IMR-90 (cell line): ENCODE data around the gene KCNK7. TPM values are rescaled to one million over a fixed set of nuclear protein-coding genes. Genes with fewer than 3 reads are reported as not detected.

ENCODE experiments used
- ATAC-seq: fragments of 200-7000 bp; cut with Tn5 transposase; 2 replicates; pipeline ENCODE4 v1.9.1; 2020; ENCODE audit warnings: low read depth, mild to moderate bottlenecking, moderate library complexity
- BruUV-seq: library from RNA; stranded (reverse); fragments of 400-500 nt; replicated peaks from 2 replicates; lab custom pipeline; 2021; lab: Mats Ljungman, UMichigan
- CTCF ChIA-PET: fragments of 300-600 bp; formaldehyde crosslinking; extraction: SDS; loops from one replicate; lab custom pipeline; 2021; ENCODE audit warnings: antibody characterized with exemption; lab: Yijun Ruan, JAX
- POLR2A ChIA-PET: fragments of 300-600 bp; sonication (Branson Sonifier 250); formaldehyde crosslinking; loops from one replicate; lab custom pipeline; 2022; ENCODE audit warnings: antibody characterized with exemption; ENCODE audit not compliant: unreplicated experiment; lab: Charles Lee
- DNase-seq: peaks from one replicate; pipeline ENCODE4 v3.0.0; 2013
- H2AFZ ChIP-seq: replicated peaks from 2 replicates; pipeline ENCODE3; 2013; ENCODE audit warnings: low read length, mild to moderate bottlenecking; ENCODE audit not compliant: poor library complexity
- H2AK5ac ChIP-seq: 2 replicates; pipeline ENCODE4 v1.6.1; 2013; ENCODE audit warnings: low read depth, low read length, inconsistent platforms
- H2AK9ac ChIP-seq: replicated peaks from 2 replicates; pipeline ENCODE3; 2013; ENCODE audit warnings: mild to moderate bottlenecking, low read depth, low read length, moderate library complexity; ENCODE audit not compliant: poor library complexity
- H2BK120ac ChIP-seq: 2 replicates; pipeline ENCODE4 v1.6.1; 2013; ENCODE audit warnings: low read depth, low read length, inconsistent platforms
- H2BK15ac ChIP-seq: 3 replicates; pipeline ENCODE4 v1.6.1; 2013; ENCODE audit warnings: low read depth, low read length, inconsistent platforms
- H2BK20ac ChIP-seq: 2 replicates; pipeline ENCODE4 v1.6.1; 2013; ENCODE audit warnings: low read depth, mild to moderate bottlenecking, inconsistent platforms, low read length, moderate library complexity
- H2BK5ac ChIP-seq: 2 replicates; pipeline ENCODE4 v1.6.1; 2013; ENCODE audit warnings: mild to moderate bottlenecking, low read depth, low read length, inconsistent platforms; ENCODE audit not compliant: poor library complexity, severe bottlenecking
- H3K14ac ChIP-seq: replicated peaks from 2 replicates; pipeline ENCODE4 v1.6.1; 2013; ENCODE audit warnings: low read depth, low read length, inconsistent platforms
- H3K18ac ChIP-seq: 2 replicates; pipeline ENCODE4 v1.6.1; 2013; ENCODE audit warnings: low read depth, low read length, control low read depth
- H3K23ac ChIP-seq: 2 replicates; pipeline ENCODE4 v1.6.1; 2013; ENCODE audit warnings: low read depth, low read length, inconsistent platforms
- H3K27ac ChIP-seq: 2 replicates; pipeline ENCODE4 v1.5.1; 2013; ENCODE audit warnings: mild to moderate bottlenecking, control low read depth, low read length; ENCODE audit not compliant: insufficient read depth
- H3K27me3 ChIP-seq: 2 replicates; pipeline ENCODE4 v1.6.1; 2013; ENCODE audit warnings: low read length; ENCODE audit not compliant: control insufficient read depth, insufficient read depth
- H3K36me3 ChIP-seq: 2 replicates; pipeline ENCODE4 v1.6.1; 2013; ENCODE audit warnings: low read length, mixed read lengths; ENCODE audit not compliant: control insufficient read depth, insufficient read depth
- H3K4ac ChIP-seq: 2 replicates; pipeline ENCODE4 v1.6.1; 2013; ENCODE audit warnings: low read depth, low read length, inconsistent platforms
- H3K4me1 ChIP-seq: 2 replicates; pipeline ENCODE4 v1.6.1; 2013; ENCODE audit warnings: low read length, mixed read lengths; ENCODE audit not compliant: control insufficient read depth, insufficient read depth
- H3K4me2 ChIP-seq: 2 replicates; pipeline ENCODE4 v1.6.1; 2013; ENCODE audit warnings: low read depth, mild to moderate bottlenecking, control low read depth, low read length, moderate library complexity
- H3K4me3 ChIP-seq: 2 replicates; pipeline ENCODE4 v1.5.1; 2013; ENCODE audit warnings: low read depth, mild to moderate bottlenecking, control low read depth, low read length, moderate library complexity; ENCODE audit not compliant: insufficient read depth
- H3K56ac ChIP-seq: 2 replicates; pipeline ENCODE4 v1.6.1; 2013; ENCODE audit warnings: low read length, inconsistent platforms; ENCODE audit not compliant: insufficient read depth; ENCODE audit errors: extremely low read depth
- H3K79me1 ChIP-seq, 2 experiments: 2 replicates each; pipeline ENCODE4 v1.6.1; 2013; ENCODE audit warnings: low read length in 2 of 2, inconsistent platforms in 1 of 2, low read depth in 1 of 2
- H3K9ac ChIP-seq: 2 replicates; pipeline ENCODE4 v1.6.1; 2013; ENCODE audit warnings: low read depth, low read length, control low read depth
- H3K9me1 ChIP-seq: 2 replicates; pipeline ENCODE4 v1.6.1; 2013; ENCODE audit warnings: low read length, inconsistent platforms; ENCODE audit not compliant: insufficient read depth
- H3K9me3 ChIP-seq: 2 replicates; pipeline ENCODE4 v1.6.1; 2013; ENCODE audit warnings: low read length; ENCODE audit not compliant: control insufficient read depth, insufficient read depth
- H4K20me1 ChIP-seq: 2 replicates; pipeline ENCODE4 v1.6.1; 2013; ENCODE audit warnings: low read length, inconsistent platforms; ENCODE audit not compliant: insufficient read depth
- H4K5ac ChIP-seq: 2 replicates; pipeline ENCODE4 v1.6.1; 2013; ENCODE audit warnings: mild to moderate bottlenecking, low read depth, low read length, control low read depth
- H4K8ac ChIP-seq, 2 experiments: 2 replicates each; pipeline ENCODE4 v1.6.1; 2013; ENCODE audit warnings: low read depth in 2 of 2, low read length in 2 of 2, control low read depth in 1 of 2, inconsistent platforms in 1 of 2
- H4K91ac ChIP-seq: 2 replicates; pipeline ENCODE4 v1.6.1; 2013; ENCODE audit warnings: low read depth, low read length, inconsistent platforms; ENCODE audit not compliant: insufficient read depth
- BHLHE40 ChIP-seq: fragments of 150-350 bp; IDR thresholded peaks from 2 replicates; pipeline ENCODE4 v1.6.1; 2016; ENCODE audit warnings: mild to moderate bottlenecking, low read depth, low read length
- CEBPB ChIP-seq: IDR thresholded peaks from 2 replicates; pipeline ENCODE4 v1.6.1; 2012; ENCODE audit warnings: low read depth, low read length, improper control_type of control experiment
- CHD1 ChIP-seq: IDR thresholded peaks from 2 replicates; pipeline ENCODE4 v1.6.1; 2012; ENCODE audit warnings: low read depth, low read length, improper control_type of control experiment
- ELK1 ChIP-seq: fragments of 150-350 bp; IDR thresholded peaks from 2 replicates; pipeline ENCODE4 v1.6.1; 2016; ENCODE audit warnings: low read depth, mild to moderate bottlenecking, low read length, moderate library complexity, borderline replicate concordance
- FOS ChIP-seq: fragments of 150-350 bp; IDR thresholded peaks from 2 replicates; pipeline ENCODE4 v1.6.1; 2016; ENCODE audit warnings: low read depth, low read length
- MXI1 ChIP-seq: IDR thresholded peaks from 2 replicates; pipeline ENCODE4 v1.6.1; 2012; ENCODE audit warnings: low read depth, mild to moderate bottlenecking, low read length, moderate library complexity, borderline replicate concordance
- POLR2A ChIP-seq: IDR thresholded peaks from 2 replicates; pipeline ENCODE4 v1.6.1; 2012; ENCODE audit warnings: mild to moderate bottlenecking, low read depth, low read length
- RAD21 ChIP-seq: IDR thresholded peaks from 2 replicates; pipeline ENCODE4 v1.6.1; 2012; ENCODE audit warnings: low read length, improper control_type of control experiment
- RCOR1 ChIP-seq: IDR thresholded peaks from 2 replicates; pipeline ENCODE4 v1.6.1; 2012; ENCODE audit warnings: mild to moderate bottlenecking, low read length, improper control_type of control experiment; ENCODE audit not compliant: insufficient replicate concordance
- SMC3 ChIP-seq: fragments of 150-350 bp; IDR thresholded peaks from 2 replicates; pipeline ENCODE4 v1.6.1; 2016; ENCODE audit warnings: low read depth, mild to moderate bottlenecking, antibody characterized with exemption, low read length, moderate library complexity
- WGBS, 2 experiments: methylation state at CpG; one replicate each; pipeline versions ENCODE4 v1.1.5 to v1.1.7; 2013; ENCODE audit warnings: missing lambda C conversion rate in 2 of 2; ENCODE audit not compliant: insufficient read length in 1 of 2; ENCODE audit errors: extremely low coverage in 2 of 2; 5-methylcytosine and 5-hydroxymethylcytosine counted together
- dilution Hi-C: fragments of 300-500 bp; cut with HindIII; formaldehyde crosslinking; loops from one replicate; pipeline ENCODE4 v1.14.3; 2018; ENCODE audit warnings: low sequenced_read_pairs; ENCODE audit not compliant: unreplicated experiment
- in situ Hi-C: fragments of 300-500 bp; cut with MboI; formaldehyde crosslinking; loops from 3 replicates; pipeline ENCODE4 v1.14.3; 2019; ENCODE audit warnings: low sequenced_read_pairs, inconsistent platforms, mixed read lengths
- intact Hi-C: fragments of 100-400 bp; cut with micrococcal nuclease; formaldehyde crosslinking; loops from 2 replicates; pipeline ENCODE4 v1.10.0; 2022
- polyA plus RNA-seq, 3 experiments: library from polyadenylated mRNA; depleted of rRNA; stranded (reverse); fragments of >200 nt; gene quantifications; 2 replicates each; pipeline ENCODE4 v1.2.3, GENCODE V29; 2012; ENCODE audit warnings: low replicate concordance in 1 of 3
- total RNA-seq: library from RNA; depleted of rRNA; stranded (reverse); fragments of >200 nt; gene quantifications from 2 replicates; pipeline ENCODE4 v1.2.3, GENCODE V29; 2012

Gene KCNK7
- total and polyA plus RNA-seq, 2 of the 4 experiments (the other 2 are of a cell fraction): 0.09 TPM; not detected in 1

- TF ChIP-seq RAD21: peak; percentile 57
Observed at GRCh38 chr11:65625628-65626342, 30.2 kb upstream of the KCNK7 start (continued).

- peaks cover 14 to 17% of the 10 kb centered on the region in 2 experiments; a peak in 3 of 4 replicates for H3K79me1 ChIP-seq
- no TSS peak for BruUV-seq
- H2BK15ac ChIP-seq: no peak overlapping the region
- peaks cover 89% of the 10 kb centered on the region for H3K36me3 ChIP-seq
- 64% methylated on average over 4 of the region's 30 CpGs; no CpG with 5 or more reads in 1 of the 2 experiments for WGBS, 2 experiments
- ATAC-seq: no peak
- H3K4ac ChIP-seq: no peak overlapping the region
- no peak overlapping the region for H3K14ac ChIP-seq
- no peaks in the 10 kb centered on the region for H3K4me1 ChIP-seq
- H3K18ac ChIP-seq: no peak overlapping the region
- H3K4me3 ChIP-seq: no peak overlapping the region
- dilution Hi-C loops: no loop called here
- H2BK120ac ChIP-seq: no peak overlapping the region
- no peak overlapping the region for H2AK5ac ChIP-seq
- no peak for DNase-seq
- no peak overlapping the region for H3K56ac ChIP-seq
- H4K5ac ChIP-seq: no peak overlapping the region
- H3K27ac ChIP-seq: no peak overlapping the region
- no peaks in the 10 kb centered on the region for H3K27me3 ChIP-seq
- no peak overlapping the region for H2AFZ ChIP-seq
- TF ChIP-seq RCOR1 (no peak), RAD21 (no peak), FOS (no peak), POLR2A (no peak), MXI1 (no peak), ELK1 (no peak), CEBPB (no peak), BHLHE40 (no peak), SMC3 (no peak), CHD1 (no peak)
- no peak overlapping the region for H2BK20ac ChIP-seq
- no peak overlapping the region for H3K9ac ChIP-seq
- no peak overlapping the region for H4K91ac ChIP-seq
- intact Hi-C loops: no loop called here
- no peak overlapping the region for H4K8ac ChIP-seq
- in situ Hi-C loops: no loop called here
- H2AK9ac ChIP-seq: no peak overlapping the region
- H4K20me1 ChIP-seq: peaks cover under 1% of the 10 kb centered on the region
- no peak overlapping the region for H3K4me2 ChIP-seq
- ChIA-PET CTCF (interaction anchor here (1.7 kb wide), 1 partner anchor 13 kb away, joined by 5 read pairs; the partner anchor contains the start of gene SIPA1), POLR2A (interaction anchor here (0.6 kb wide), 1 partner anchor 286 kb away, joined by 3 read pairs; no protein-coding TSS in a partner anchor)
- no peaks in the 10 kb centered on the region for H3K9me1 ChIP-seq
- H3K9me3 ChIP-seq: no peaks in the 10 kb centered on the region
- no peak overlapping the region for H3K23ac ChIP-seq
- H2BK5ac ChIP-seq: no peak overlapping the region
Observed at GRCh38 chr11:65624931-65625627, 29.5 kb upstream of the KCNK7 start.
